GM19467 (cell line): ENCODE data around the gene ZNF547.
A peak's percentile ranks its signal among the peaks of the same experiment; 100 is the strongest.

Experiments
- ATAC-seq: cut with Tn5 transposase; IDR thresholded peaks from one replicate; pipeline ENCODE4 v1.9.1; 2021; ENCODE audit warnings: mild to moderate bottlenecking, moderate library complexity; ENCODE audit not compliant: unreplicated experiment

The ZNF547 gene

DNA sequence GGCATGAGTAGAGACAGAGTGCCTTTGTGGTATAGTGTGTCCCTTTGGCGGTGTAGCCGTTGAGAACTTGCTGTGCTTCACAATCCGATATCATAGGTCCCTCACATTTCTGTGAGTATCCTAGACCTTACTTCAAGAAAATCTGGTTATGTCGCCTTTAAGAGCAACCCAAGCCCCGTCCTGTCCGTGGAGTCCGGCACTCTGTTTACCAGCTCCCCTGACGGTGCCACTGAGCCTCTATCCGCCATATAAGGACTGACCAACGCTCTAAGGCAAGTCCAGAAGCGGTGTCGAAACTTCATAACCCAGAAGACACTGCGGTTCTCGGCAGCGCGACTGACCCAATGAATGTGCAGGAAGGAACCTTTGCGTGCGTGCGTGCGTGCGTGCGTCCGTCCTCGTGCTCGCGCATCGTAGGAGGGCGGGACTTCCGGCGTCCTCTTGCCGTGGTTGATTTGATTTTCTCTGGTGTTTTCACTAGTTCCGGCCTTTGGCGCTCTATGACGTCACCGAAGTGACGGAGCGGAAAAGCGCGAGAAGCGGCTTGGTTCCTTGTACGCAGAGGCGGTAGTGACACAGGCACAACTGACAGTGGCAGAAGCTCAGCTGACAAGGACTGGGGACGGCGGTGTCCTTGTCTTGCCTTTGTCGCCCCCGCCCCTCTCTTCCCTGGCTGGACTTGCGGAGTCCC lies at the start of gene ZNF547, which contains the start of gene TRAPPC2B:
ZNF547 (plus strand) TSS at position 555 of the 691 bp plus-strand sequence. CDS start 5,005 bp downstream, outside the sequence.
TRAPPC2B (plus strand) TSS at position 555 of the 691 bp plus-strand sequence. CDS start 1,283 bp downstream, outside the sequence.
- peak; percentile 82 for ATAC-seq

DNA sequence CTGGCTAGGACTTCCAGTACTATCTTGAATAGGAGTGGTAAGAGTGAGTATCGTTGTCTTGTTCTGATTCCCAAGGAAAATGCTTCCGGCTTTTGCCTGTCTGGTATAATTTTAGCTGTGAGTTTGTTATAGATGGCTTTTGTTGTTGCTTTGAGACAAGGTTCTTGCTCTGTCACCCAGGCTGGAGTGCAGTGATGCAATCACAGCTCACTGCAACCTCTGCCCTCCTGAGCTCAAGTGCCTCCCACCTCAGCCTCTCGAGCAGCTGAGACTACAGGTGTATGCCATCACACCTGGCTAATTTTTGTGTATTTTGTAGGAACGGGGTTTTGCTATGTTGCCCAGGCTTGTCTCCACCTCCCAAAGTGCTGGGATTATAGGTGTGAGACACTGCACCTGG lies 49.2 kb upstream of the ZNF547 start:
- ATAC-seq: no peak

DNA sequence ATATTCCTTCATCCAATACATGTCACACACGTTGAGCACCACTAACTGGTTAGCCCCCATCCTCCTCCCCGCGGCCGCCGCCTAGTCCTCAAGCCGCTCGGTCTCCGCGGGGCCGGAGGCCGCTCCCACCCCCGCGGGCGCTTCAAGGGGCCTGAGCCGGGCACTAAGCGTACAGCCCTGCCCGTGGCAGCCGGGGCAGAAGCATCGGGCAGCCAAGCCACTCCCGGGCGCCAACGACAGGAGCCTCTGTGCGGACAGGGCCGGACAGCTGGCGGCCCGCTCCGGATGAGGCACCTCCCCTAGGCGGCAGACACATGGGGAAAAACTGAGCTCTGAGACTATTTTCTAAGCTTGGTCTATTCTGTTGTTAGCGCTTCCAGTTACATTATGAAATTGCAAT lies 45.8 kb upstream of the ZNF547 start:
- ATAC-seq: no peak

GRCh38 chr19:57319869-57320179 lies 43.5 kb upstream of the ZNF547 start:
- peak; percentile 20 for ATAC-seq

- peak; percentile 94 for ATAC-seq
These were observed 42.9 kb upstream of the ZNF547 start, which contains the start of gene ZNF543 for GRCh38 chr19:57320180-57321084. TSS of gene ZNF543 (plus strand) at chr19:57320472. CDS start at chr19:57320854, 382 bp downstream.

GRCh38 chr19:57321116-57321515 lies 42.2 kb upstream of the ZNF547 start:
- ATAC-seq: no peak

GRCh38 chr19:57321751-57322150 lies 41.6 kb upstream of the ZNF547 start:
- ATAC-seq: no peak

- ATAC-seq: no peak
These were observed 38.4 kb upstream of the ZNF547 start for GRCh38 chr19:57324992-57325391.

DNA sequence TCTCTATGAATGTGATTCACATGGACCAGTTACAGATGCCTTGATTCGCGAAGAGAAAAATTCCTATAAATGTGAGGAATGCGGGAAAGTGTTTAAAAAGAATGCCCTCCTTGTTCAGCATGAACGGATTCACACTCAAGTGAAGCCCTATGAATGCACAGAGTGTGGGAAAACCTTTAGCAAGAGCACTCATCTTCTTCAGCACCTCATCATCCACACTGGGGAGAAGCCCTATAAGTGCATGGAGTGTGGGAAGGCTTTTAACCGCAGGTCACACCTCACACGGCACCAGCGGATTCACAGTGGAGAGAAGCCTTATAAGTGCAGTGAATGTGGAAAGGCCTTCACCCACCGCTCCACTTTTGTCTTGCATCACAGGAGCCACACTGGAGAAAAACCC lies 35.4 kb upstream of the ZNF547 start:
- no peak for ATAC-seq

- ATAC-seq: no peak
These were observed 29.2 kb upstream of the ZNF547 start for GRCh38 chr19:57334191-57334590.

- ATAC-seq: no peak
These were observed 24.5 kb upstream of the ZNF547 start for GRCh38 chr19:57338877-57339276.

DNA sequence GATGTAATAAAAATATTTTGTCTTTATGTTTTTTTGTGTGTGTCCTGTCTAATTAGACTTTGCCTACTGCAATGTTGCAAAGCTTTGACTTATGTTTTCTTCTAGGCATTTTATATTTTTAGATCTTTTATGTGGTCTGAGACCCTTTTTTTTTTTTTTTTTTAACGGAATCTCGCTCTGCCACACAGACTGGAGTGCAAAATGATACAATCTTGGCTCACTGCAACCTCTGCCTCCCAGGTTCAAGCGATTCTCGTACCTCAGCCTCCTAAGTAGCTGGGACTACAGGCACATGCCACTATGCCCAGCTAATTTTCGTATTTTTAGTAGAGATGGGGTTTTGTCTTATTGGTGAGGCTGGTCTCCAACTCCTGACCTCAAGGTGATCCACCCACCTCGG lies 20.8 kb upstream of the ZNF547 start:
- ATAC-seq: no peak

GRCh38 chr19:57348136-57348535 lies 15.2 kb upstream of the ZNF547 start:
- ATAC-seq: no peak

DNA sequence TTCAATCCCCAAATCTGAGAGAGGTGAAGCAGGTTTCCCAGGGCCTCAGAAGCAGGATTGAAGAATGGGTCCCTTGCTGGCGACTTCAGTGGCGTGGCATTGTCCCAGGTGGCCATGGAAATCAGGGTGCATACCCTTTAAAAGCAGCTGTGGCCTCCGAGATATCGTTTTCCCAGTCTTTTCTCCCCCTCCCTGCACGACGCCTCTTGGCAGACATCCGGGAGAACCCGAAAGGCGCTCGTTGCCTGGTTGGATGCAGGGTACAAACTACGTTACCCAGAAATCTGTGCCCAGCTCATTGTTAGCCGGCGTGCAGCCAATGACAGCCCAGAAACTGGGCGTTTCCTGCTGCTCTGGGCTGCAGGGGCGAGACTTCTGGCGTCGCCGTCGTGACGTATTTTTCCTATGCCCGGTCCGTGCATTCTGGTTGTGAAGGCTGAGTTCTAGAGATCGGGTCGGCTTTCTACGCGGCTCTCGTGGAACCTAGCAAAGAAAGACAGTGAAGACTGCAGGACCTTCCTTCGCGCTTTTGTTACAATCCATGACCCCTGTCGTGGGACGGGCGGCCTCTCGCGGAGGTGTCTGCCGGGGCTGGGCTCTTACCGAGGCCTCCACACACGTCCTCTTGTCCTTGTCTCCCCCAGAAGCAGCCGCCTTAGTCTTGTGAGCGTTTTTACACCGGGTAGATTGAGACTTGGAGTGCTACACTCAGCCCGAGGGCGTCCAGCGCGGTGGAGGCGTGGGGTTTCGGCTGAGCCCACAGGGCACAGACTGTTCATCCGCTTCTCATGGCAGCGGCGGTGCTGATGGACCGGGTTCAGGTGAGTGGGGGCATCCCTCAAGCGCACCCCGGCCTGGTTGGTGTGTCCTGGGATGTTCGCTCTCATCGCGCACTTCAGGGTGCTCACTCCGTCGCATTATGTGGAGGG lies 12.2 kb upstream of the ZNF547 start, which contains the start of gene ZNF304:
ZNF304 (plus strand) TSS at position 395 of the 929 bp plus-strand sequence; CDS start at position 789, 394 bp downstream.
- ATAC-seq: peak; percentile 96

DNA sequence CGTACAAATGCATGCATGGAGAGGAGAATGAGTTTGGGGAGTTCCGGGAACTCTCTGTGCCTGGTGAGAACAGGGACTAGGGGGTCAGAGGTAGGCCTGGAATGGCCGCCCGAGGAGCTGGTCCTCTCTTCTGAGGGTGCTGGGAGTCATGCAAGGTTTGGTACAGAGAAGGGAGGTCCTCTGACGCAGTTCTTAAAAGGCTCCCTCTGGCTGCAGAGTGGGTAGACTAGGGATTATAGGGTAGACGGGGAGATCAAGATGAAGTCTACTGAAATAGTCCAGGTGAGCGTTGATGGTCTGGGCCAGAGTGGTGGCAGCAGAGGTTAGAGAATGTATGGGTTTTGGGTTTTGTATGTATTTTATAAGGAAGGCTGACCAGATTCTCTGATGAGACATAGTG lies 11.5 kb upstream of the ZNF547 start:
- no peak for ATAC-seq

DNA sequence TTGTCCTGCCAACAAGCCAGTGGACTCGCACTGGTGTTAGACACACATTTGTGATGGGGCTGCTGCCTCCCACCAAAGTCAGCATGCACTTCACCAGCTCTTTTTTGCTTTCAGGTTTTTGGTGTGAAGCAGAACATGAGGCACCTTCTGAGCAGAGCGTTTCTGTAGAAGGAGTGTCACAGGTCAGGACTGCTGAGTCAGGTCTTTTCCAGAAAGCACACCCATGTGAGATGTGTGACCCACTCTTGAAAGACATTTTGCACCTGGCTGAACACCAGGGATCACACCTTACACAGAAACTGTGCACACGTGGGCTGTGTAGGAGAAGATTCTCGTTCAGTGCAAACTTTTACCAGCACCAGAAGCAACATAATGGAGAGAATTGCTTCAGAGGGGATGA lies 7.4 kb upstream of the ZNF547 start:
- ATAC-seq: no peak

DNA sequence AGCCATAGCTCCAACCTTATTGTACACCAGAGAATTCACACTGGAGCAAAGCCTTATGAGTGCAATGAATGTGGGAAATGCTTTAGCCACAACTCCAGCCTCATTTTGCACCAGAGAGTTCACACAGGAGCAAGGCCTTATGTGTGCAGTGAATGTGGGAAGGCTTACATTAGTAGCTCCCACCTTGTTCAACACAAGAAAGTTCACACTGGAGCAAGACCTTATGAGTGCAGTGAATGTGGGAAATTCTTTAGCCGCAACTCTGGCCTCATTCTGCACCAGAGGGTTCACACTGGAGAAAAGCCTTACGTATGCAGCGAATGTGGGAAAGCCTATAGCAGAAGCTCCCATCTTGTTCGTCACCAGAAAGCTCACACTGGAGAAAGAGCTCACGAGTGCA lies 5.9 kb upstream of the ZNF547 start:
- ATAC-seq: no peak

DNA sequence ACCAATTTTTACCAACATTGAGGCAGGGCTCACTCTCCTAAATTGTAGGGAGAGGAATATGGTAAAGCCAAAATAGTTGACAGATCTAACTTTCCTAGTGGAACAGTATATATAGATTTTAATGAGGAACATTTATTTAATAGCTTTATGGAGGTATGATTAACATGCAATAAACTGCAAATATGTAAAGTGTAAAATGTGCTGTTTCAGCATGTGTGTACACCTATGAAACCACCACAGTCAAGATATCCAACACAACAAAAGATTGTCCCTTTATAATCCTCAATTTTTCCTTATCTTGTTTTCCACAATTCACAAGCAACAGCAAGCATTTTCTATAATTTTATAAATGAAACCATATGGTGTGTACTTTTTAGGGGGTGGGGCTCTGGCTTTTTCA lies 4.1 kb upstream of the ZNF547 start:
- no peak for ATAC-seq

GRCh38 chr19:57362419-57362818 lies 932 bp upstream of the ZNF547 start:
- ATAC-seq: no peak

DNA sequence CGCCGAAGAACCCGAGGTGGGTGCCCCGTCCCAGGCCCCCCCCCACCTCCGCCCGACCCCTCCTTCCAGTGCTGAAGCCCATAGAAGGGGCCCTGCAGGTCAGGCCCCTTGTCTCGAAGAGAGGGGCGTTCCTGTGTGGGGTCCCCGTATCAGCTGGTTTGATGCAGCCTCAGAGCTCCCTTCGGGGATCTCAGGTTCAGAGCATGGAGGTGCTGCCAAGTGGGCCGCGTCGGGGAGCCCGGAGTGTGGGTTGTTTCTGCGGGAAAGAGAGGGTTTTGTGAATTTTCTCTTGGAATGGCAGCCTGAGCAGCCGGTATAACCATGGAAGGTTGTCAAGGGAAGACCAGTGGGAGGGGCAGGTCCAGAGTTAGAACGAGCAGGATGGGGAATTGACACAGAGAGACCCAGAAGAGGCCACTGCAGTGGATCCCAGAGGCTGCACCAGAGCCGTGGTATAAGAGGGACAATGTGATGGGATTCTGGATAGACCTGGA lies 384 bp downstream of the ZNF547 start:
- ATAC-seq: no peak

DNA sequence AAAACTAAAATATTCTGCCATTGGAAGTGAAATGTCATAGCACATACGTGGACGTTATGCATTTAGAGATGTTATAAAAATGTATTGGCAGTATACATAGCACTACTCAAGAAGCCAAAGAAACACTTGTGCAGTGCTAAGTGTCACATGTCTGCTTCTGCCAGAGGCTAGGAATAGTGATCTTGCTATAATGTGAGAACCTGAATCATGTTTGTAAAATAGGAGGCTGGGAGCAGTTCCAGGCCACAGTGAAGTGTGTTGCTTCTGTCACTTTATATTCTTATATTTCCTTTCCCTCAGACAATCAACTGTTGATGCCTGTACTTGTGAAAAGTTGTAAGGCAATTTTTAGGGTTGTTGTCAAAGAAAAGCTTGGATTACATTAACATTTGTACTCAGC lies 3.4 kb downstream of the ZNF547 start:
- no peak for ATAC-seq
